A549 treated with GW870086 at 1 μM for 4 hours (cell line): ENCODE results near the gene TRIM26. TPM values are rescaled to one million over a fixed set of nuclear protein-coding genes. Genes with fewer than 3 reads are reported as not detected.

Source experiments
- total RNA-seq: library from RNA; stranded (reverse); fragments of 200-300 nt; extraction: Qiagen RNA extraction; gene quantifications from 5 replicates; pipeline ENCODE4 v1.2.3, GENCODE V29; 2022; ENCODE audit warnings: low read depth

TRIM26 gene, protein sequence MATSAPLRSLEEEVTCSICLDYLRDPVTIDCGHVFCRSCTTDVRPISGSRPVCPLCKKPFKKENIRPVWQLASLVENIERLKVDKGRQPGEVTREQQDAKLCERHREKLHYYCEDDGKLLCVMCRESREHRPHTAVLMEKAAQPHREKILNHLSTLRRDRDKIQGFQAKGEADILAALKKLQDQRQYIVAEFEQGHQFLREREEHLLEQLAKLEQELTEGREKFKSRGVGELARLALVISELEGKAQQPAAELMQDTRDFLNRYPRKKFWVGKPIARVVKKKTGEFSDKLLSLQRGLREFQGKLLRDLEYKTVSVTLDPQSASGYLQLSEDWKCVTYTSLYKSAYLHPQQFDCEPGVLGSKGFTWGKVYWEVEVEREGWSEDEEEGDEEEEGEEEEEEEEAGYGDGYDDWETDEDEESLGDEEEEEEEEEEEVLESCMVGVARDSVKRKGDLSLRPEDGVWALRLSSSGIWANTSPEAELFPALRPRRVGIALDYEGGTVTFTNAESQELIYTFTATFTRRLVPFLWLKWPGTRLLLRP
- total RNA-seq = 26.9 to 28.8 TPM (median 28.0 TPM) in 5 replicates

DNA sequence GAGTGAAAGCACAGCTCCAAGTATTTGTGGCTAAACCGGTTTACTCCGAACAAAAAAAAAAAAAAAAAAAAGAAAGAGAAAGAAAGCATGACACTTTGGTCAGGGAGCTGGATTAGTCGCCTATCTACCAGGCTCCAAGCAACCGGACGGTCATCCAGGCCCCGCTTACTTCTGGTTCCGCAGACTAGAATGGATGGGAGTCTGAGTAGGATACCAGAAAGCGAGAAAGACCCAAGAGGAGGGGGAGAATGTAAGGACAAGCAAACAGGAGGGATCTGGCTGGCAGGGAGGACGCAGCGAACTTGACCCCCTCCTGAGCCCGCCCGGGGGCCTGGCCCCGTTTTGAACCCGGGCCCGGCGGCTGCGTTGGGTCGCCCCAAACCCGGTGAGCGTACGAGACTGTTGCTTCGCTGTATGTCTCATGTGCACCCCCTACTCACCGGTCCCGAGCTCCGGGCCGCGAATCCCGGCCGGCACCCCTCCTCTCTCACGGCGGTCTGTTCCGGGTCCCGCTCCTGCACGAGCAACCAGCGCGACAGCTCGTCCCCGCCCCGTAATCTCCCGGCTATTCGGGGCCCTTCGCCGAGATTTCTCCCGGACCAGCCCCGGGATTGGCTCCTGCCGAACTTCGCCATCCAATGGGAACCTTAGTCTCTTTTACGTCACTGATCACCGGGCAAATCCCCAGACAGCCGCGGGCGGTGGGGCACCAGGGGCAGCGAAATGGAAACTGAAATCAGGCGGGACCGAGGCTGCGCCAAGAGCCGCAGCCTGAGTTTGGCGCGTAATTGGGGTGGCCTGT, at the start of gene TRIM26:
Gene TRIM26 (minus strand): TSS at position 542 of the 802 bp plus-strand sequence. CDS start 14,303 bp downstream, outside the sequence.

DNA sequence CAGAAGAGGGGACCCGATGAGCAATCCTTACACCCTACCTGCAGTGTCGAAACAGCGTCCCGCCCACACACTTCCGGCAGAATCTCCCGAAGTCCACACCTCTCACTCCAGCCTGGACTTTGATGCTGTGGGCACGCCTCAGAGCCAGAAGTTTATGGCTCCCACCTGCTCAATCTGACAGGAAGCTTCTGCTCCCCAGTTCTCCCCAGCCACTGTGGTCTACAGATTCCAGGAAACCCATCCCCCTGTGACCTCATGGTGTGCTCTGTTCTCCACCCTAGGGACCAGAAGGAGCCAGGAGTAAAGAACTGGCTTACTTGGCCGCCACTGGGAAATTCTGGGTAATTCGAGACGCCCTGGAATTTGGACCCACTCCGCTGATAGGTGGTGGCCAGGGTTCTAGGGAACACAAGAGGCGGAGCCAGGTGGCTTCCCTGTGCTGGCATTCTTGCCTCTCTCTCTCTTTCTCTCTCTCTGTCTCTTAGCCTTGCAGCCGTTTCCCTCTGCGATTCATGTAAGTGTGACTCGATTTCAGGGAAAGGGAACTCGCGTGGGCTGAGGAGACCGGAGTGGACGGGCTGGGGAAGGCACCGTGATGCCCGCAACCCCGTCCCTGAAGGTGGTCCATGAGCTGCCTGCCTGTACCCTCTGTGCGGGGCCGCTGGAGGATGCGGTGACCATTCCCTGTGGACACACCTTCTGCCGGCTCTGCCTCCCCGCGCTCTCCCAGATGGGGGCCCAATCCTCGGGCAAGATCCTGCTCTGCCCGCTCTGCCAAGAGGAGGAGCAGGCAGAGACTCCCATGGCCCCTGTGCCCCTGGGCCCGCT, 49.9 kb downstream of the TRIM26 start, which contains the start of gene TRIM15:
Gene TRIM15 (plus strand): TSS at position 457 of the 828 bp plus-strand sequence. CDS start 139 bp downstream, at position 596.

DNA sequence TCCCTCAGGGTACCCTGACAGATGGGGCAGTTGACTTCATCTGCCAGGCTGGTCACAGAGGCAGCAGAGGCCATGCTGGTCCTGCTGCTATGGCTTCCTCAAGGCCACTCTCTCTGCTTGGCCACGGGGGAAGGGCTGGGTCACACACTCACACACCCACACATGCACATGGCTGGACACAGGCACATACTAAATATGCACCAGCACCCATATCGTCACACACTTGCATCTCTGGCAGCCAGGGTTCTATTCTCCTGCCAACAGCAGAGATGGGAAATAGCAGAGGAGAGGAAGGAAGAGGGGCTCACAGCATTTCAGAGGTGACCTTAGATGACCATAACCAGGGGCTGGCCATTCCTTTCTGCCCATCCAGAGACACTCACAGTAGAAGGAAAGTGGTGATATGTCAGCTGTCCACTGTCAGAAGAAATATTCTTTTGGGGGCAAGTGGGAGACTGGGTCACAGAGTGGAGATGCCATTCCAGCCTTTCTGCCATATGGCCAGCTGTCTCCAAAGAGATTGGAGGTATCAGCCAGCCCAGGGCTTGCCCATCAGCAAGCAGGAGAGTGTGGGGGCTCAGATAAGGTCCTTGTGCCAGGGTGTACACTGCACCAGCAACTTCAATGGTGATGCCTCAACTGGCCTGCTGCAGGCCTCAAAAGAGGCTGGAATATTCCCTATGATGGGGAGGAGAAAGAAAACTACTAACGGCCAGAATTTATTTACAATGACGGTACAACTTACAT, 52.2 kb downstream of the TRIM26 start, which contains the start of gene TRIM10:
Gene TRIM10 (minus strand): TSS at position 427 of the 747 bp plus-strand sequence. CDS start 353 bp downstream, at position 74.

DNA sequence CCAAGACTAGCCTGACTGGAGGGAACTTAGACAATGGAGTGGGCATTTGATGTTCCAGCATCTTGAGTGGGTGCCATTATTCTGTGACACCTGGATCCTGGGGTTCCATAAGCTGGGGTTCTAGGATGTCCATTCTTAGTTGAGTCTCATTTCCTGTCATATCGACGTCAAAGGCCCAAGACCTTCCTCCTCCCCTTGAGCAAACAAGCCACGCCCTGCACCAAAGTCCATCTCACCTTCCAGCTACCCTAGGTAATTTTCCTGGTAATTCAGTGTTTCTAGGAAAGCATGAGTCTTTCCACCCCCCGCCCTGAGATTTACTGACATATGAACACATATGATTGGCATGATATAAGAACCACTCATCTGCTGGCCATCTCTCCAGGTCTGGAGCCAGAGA, 77.4 kb downstream of the TRIM26 start, which contains the start of gene TRIM40:
Gene TRIM40 (plus strand): TSS at position 384 of the 400 bp plus-strand sequence. CDS start 897 bp downstream, outside the sequence.

Other genes starting within 250 kb of the TRIM26 start
- 28.4 to 35.3 TPM (median 32.7 TPM) in 5 replicates for gene POLR1H, start 152.1 kb downstream of the TRIM26 start, total RNA-seq
- gene PPP1R11, start 146.2 kb downstream of the TRIM26 start, total RNA-seq = 38.7 to 42.0 TPM (median 39.5 TPM) in 5 replicates
- not detected in 5 replicates for gene RNF39, start 137.6 kb downstream of the TRIM26 start, total RNA-seq
- 0.33 to 1.4 TPM (median 0.83 TPM) in 5 replicates for gene TRIM31, start 100.3 kb downstream of the TRIM26 start, total RNA-seq
- not detected in 5 replicates for gene TRIM40, start 77.3 kb downstream of the TRIM26 start, total RNA-seq
- not detected in 5 replicates for gene TRIM10, start 52.2 kb downstream of the TRIM26 start, total RNA-seq
- gene TRIM15, start 49.9 kb downstream of the TRIM26 start, total RNA-seq = not detected in 5 replicates
- 6.6 to 8.1 TPM (median 7.5 TPM) in 5 replicates for gene TRIM39, start 113.5 kb upstream of the TRIM26 start, total RNA-seq
- 60.1 to 74.0 TPM (median 65.1 TPM) in 5 replicates for gene RPP21, start 131.8 kb upstream of the TRIM26 start, total RNA-seq